DMS114 treated with DMSO at 0.1 percent for 48 hours (cell line): ENCODE data around the gene TLE4.

Source experiments
- DNase-seq: peaks from one replicate; lab custom pipeline; 2025; ENCODE audit not compliant: unreplicated experiment; lab: John Stamatoyannopoulos, UW

TLE4 gene

DNA sequence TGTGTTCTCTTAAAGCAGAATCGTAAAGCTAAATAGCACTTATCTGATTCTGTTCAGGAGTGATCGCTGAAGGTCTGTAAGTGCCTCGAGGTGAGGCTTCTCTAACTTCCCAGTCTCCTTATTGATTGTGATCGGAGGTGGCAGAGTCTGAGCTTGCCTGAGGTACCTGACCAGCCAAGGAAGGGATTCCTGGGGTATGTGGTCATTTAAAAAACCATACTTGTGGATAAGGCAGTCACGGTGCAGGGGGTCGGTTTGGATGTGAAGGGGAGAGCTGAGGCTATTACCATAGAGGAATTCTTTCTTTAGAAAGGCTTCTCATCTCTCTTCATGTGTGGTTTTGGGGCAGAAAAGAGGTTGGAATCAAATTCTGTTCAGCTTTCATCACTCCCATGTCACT lies 193.7 kb downstream of the TLE4 start:
- DNase-seq = no peak

DNA sequence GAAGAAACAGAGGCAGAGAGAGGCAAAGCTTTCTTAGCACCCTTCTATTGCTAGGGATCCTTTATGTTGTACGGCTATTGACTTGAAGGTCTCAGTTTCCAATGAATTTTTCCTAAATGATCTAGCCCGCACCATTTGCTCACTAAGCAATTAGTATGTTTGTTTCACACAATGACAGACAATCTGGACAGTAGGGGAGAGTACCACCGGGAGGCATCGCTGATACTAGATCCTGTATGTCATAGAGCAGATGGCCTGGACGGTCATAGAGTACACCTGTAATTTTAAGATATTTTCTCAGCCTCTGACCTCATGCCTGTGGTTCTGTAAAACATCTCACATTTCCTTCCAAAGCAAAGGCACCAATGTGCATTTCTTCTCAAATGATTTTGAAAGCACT lies 194.3 kb downstream of the TLE4 start:
- no peak for DNase-seq

DNA sequence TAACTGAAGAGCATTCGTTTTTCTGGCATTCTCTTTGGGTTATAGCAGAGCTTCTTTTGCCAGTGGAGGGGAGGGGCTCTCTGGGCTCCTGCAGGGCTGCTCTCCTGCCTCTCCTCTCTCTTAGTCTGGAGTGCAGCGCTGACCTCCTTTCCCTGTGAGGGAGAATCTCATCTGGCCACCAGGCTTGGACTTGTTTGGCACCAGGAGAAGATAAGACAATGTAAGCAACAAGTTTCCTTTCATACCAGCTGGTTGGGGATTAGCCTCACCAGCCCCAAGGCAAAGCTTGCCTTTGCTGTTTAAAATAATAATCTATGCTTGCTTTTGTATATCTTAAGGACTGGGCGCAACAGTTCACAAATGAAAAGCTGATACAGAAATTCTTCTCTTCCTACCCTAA lies 196.4 kb downstream of the TLE4 start:
- DNase-seq = no peak

DNA sequence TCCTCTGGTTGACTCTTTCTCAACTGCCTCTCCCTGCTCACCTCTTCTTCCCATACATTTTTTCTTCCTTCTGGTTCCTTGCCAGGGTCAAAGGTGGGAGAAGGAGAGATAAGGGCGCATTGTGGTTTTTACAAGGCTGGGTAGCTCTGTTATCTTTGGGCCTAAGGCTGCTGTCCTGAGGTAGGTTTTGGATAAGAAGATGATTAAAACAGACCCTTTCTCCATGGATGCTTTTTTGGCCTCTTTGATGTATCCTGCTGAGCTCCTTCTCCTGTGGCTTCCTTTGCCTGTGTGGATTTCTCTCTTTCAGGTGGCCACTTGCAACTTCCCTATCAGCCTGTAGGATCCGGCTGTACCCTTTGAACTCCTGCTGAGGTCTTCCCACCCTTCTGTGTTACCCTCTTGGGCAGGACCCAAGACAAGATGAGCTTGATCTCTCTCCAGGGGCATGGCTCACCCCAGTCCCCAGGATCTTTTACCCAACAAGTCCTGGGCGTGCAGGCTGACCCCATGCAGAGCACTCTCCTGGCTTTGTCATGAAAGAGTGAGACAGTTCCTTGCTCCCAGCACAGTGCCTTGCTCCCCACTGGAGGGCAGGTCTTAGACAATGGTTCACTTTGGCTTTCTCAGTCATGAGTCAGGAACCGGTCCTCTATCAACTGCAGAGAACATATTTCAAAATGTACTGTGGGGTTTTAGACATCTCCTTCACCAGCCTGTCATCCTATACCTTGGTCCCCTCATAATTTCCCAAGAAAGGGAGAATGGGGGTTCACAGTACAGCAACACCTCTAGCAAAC lies 197.9 kb downstream of the TLE4 start:
- no peak for DNase-seq

DNA sequence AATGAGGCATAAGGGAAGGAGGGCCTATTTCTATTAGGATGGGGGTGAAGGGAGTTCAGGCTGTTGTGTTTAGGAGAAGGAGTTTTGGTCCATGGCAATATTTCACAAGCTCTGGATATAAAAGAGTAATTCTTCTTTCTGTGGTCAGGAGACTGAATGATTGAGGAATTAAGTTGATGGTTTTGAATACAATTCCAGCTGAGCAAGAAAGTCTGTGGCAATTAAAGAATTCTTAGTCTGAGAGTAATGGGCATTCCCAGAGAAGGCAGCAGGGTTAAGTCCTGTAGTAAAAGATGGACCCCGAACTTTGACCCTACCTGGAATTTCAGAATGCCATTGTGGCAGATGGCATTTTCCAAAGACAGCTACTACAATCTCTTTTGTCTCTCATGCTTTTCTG lies 202.6 kb downstream of the TLE4 start:
- DNase-seq = no peak
